Activated T-cell treated with anti-CD3 and anti-CD28 coated beads, Interleukin-2, amount 50 U/mL, for 72 hours (primary cell): ENCODE measurements around the gene CFI. TPM values are rescaled to one million over a fixed set of nuclear protein-coding genes. Genes with fewer than 3 reads are reported as not detected.

ENCODE experiments used
- ATAC-seq, 2 donors: fragments of 150-1000 bp; cut with Tn5 transposase; replicated peaks in 1 of 2; 2 replicates each; pipeline ENCODE4 v1.10.0; 2021; ENCODE audit warnings: moderate library complexity in 2 of 2, mild to moderate bottlenecking in 1 of 2
- DNase-seq, 2 donors: peaks; one replicate each; pipeline ENCODE4 v3.0.0; 2021 to 2022; ENCODE audit warnings: mixed read lengths in 1 of 2
- H3K27ac Mint-ChIP-seq: one replicate; pipeline ENCODE4 v1.8.0; 2022; ENCODE audit warnings: mild to moderate bottlenecking, moderate library complexity, mixed read lengths
- H3K27me3 Mint-ChIP-seq: one replicate; pipeline ENCODE4 v1.8.0; 2022; ENCODE audit warnings: low read depth, mixed read lengths
- H3K36me3 Mint-ChIP-seq, 2 donors: one replicate each; pipeline ENCODE4 v1.8.0; 2022; ENCODE audit warnings: mixed read lengths in 2 of 2, mild to moderate bottlenecking in 1 of 2; ENCODE audit not compliant: insufficient read depth in 2 of 2
- H3K4me1 Mint-ChIP-seq: one replicate; pipeline ENCODE4 v1.8.0; 2022; ENCODE audit warnings: low read depth, mixed read lengths
- H3K4me3 Mint-ChIP-seq, 2 donors: one replicate each; pipeline ENCODE4 v1.8.0; 2022; ENCODE audit warnings: mild to moderate bottlenecking in 2 of 2, mixed read lengths in 2 of 2, moderate library complexity in 2 of 2
- H3K9me3 Mint-ChIP-seq, 2 donors: one replicate each; pipeline ENCODE4 v1.8.0; 2022; ENCODE audit warnings: mixed read lengths in 2 of 2
- total RNA-seq, 2 donors: library from RNA; stranded (reverse); gene quantifications; one replicate each; pipeline ENCODE4 v1.2.3, GENCODE V29; 2022

CFI gene
- total RNA-seq, result under 1 TPM; 0.17 to 0.81 TPM

DNA sequence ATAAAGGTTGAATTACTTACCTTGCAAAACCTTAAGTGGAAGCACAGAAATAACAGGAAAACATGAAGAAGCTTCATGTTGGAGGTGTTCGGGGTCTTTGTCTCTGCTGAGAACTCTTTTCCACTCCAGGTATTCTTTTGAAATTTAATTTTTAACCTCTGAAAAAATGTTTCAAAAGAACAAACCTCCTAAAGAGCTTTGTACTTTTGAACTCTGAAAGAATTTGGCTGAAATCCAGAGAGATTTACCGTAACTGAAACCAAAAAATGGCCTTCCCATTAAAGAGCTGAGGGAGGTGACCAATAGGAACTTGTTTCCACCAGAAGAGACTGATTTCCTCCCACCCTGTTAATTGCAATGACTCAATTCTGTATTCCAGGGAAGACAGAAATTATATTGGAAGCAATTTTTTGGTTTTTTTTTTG is at the start of gene CFI:
TSS of gene CFI (minus strand) at position 105 of the 425 bp plus-strand sequence. CDS start at position 77, 28 bp downstream.
- Mint-ChIP-seq H3K4me3 (no peak within 1 kb of the TSS), H3K4me1 (no peaks in the 10 kb centered on the region), H3K36me3 (no peaks in the 10 kb centered on the region), H3K27ac (no peak within 1 kb of the TSS), H3K9me3 (no peaks in the 10 kb centered on the region), H3K27me3 (peaks cover 6% of the 10 kb centered on the region)
- no peak for ATAC-seq
- DNase-seq, result no peak

DNA sequence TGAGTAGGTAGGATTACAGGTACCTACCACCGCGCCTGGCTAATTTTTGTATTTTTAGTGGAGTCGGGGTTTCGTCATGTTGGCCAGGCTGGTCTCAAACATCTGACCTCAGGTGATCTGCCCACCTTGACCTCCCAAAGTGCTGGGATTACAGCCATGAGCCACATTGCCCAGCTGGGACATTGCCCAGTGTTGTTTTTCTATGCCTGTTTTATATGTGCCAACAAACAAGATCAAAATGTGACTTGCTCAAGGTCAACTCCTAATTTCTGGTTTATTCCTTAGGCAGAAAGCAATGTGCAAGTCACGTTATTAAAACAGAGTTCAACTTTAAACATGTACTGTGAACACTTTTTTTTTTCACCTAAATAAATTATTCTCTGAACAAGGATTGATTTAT is 48.8 kb upstream of the CFI start:
- H3K27me3 Mint-ChIP-seq, result no peaks in the 10 kb centered on the region
- no peaks in the 10 kb centered on the region for H3K4me1 Mint-ChIP-seq
- no peak overlapping the region for H3K4me3 Mint-ChIP-seq
- peaks cover 3% of the 10 kb centered on the region in 2 donors for H3K9me3 Mint-ChIP-seq
- no peak for ATAC-seq
- no peak overlapping the region for H3K27ac Mint-ChIP-seq
- peaks cover under 1 to 3% of the 10 kb centered on the region in 2 donors for H3K36me3 Mint-ChIP-seq
- no peak for DNase-seq

DNA sequence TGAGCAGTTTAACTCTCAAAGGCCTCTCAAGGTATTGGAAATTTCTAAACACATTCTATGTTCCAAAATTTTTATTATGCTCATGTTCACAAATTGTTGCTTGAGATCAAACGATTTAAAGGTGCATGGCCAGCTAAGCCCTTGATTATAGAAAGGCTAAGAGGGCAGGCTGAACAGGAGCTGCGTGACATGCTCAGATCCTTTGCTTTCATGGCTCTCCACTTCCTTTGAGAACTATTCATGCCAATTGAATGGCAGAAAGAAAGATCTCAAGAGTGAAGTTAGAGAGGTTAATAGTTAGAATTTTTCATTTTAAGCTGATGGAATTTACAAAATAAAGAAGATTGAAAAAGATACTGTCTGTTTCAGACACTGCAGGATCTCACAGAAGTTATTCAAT is 46.7 kb upstream of the CFI start:
- DNase-seq (no peak), ATAC-seq (no peak)
- Mint-ChIP-seq H3K4me1 (no peaks in the 10 kb centered on the region), H3K36me3 (peaks cover 0 to 3% of the 10 kb centered on the region in 2 donors), H3K9me3 (peaks cover 2 to 3% of the 10 kb centered on the region in 2 donors), H3K4me3 (no peak overlapping the region), H3K27me3 (no peaks in the 10 kb centered on the region), H3K27ac (no peak overlapping the region)

DNA sequence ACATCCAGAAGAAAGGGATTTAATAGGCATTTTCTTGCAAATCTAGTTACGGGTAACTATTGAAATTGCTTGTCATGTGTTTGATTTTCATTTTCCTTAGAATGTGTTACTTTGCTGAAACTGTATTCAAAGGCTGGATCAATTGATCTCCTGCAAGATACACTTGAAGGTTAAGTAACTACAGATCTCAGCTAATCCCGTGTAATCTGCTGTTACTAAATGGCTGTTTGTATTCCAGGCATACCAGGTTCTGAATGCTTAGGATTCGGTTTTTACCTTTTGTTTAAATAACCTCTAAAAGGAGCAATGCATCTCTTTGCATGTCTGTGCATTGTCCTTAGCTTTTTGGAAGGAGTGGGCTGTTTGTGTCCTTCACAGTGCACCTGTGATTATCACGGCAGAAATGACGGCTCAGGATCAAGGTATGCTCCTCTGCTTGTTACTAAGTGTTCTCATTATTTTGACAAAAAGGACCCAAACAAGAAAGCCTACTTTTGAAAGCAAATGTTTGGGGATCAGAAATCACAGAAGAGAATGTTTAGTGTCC is 46.2 kb upstream of the CFI start, which contains the start of gene LRIT3:
TSS of gene LRIT3 (plus strand) at position 212 of the 547 bp plus-strand sequence. CDS start at position 307, 95 bp downstream.
- no peak within 1 kb of the TSS for H3K27ac Mint-ChIP-seq
- H3K4me1 Mint-ChIP-seq, result no peaks in the 10 kb centered on the region
- H3K27me3 Mint-ChIP-seq, result no peaks in the 10 kb centered on the region
- DNase-seq (no peak), ATAC-seq (no peak)
- H3K9me3 Mint-ChIP-seq, result peaks cover 0 to 1% of the 10 kb centered on the region in 2 donors
- peaks cover 0 to 1% of the 10 kb centered on the region in 2 donors for H3K36me3 Mint-ChIP-seq
- no peak within 1 kb of the TSS for H3K4me3 Mint-ChIP-seq

DNA sequence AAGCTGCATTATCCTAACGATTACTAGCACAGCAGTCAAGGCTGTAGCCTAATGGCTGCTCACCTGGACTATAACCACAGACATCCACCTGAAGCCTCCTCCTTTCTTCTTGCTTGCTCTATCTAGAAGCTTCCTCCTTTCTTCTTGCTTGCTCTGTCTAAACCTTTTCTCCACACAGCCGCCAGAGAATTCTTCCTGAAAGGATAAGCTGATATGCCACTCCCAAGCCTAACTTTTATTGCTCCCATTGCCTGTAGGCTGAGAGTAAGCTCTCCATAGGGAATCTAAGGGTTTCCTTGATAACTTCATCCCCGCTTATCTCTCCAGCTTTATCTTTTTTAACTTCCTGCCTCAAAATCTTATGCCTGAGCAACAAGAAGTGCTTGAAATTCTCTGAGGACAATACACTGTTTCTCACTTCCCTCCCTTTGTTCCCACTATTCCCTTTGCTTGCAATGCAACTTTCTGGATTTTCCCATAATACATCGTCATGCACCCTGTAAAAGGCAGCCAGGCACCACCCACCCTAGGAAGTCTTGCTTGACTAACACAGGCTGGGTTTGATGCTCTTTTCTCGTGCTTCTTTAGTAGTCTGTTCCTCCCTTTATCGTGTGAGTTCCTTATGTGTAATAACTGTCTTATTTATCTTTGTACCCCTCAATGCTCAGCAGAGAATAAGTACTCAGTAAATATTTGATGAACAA is 44.7 kb upstream of the CFI start:
- no peaks in the 10 kb centered on the region for H3K27me3 Mint-ChIP-seq
- no peaks in the 10 kb centered on the region for H3K36me3 Mint-ChIP-seq
- H3K9me3 Mint-ChIP-seq, result no peaks in the 10 kb centered on the region
- ATAC-seq (no peak), DNase-seq (no peak)
- no peak overlapping the region for H3K4me3 Mint-ChIP-seq
- H3K27ac Mint-ChIP-seq, result no peak overlapping the region
- no peaks in the 10 kb centered on the region for H3K4me1 Mint-ChIP-seq

DNA sequence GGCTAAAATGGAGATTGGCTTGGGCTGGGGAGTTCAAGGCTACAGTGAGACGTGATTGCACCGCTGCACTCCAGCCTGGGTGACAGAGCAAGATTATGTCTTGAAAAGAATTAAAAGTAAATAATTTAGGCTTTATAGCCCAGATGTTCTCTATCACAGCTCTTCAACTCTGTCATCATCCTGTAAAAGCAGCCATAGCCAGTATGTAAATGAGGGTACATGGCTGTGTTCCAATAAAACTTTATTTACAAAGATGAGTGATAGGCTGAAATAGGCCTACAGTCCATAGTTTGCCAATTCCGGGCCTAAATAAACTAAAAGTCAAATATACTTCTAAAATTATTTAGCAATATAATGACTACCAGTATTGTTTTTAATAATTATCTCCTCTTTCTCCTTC is 35.2 kb upstream of the CFI start:
- H3K27me3 Mint-ChIP-seq, result no peaks in the 10 kb centered on the region
- H3K4me1 Mint-ChIP-seq, result no peaks in the 10 kb centered on the region
- no peak overlapping the region for H3K27ac Mint-ChIP-seq
- no peak for DNase-seq
- H3K36me3 Mint-ChIP-seq, result peaks cover 0 to 7% of the 10 kb centered on the region in 2 donors
- no peak for ATAC-seq
- no peak overlapping the region for H3K4me3 Mint-ChIP-seq
- H3K9me3 Mint-ChIP-seq, result no peaks in the 10 kb centered on the region

DNA sequence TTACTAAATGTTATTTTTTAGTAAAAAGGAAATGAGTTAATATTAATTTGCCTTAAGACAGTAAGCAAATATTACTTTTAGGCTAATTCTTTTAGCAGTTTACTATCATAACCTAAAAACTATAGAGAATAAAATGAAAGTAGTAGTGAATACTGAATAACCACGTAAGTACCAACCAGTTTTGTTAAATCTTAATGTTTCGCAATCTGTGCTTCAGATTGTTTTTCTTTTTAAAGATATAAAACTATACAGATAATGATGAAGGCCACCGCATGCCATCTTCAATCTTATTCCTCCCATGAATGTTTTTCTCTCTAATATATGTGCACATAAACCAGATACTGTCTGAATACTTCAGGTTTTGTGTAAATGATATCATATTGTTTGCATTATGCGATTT is 32.0 kb upstream of the CFI start:
- Mint-ChIP-seq H3K27me3 (no peaks in the 10 kb centered on the region), H3K36me3 (peaks cover 0 to 7% of the 10 kb centered on the region in 2 donors), H3K9me3 (no peaks in the 10 kb centered on the region), H3K27ac (no peak overlapping the region), H3K4me3 (no peak overlapping the region), H3K4me1 (no peaks in the 10 kb centered on the region)
- no peak for DNase-seq
- ATAC-seq, result no peak

DNA sequence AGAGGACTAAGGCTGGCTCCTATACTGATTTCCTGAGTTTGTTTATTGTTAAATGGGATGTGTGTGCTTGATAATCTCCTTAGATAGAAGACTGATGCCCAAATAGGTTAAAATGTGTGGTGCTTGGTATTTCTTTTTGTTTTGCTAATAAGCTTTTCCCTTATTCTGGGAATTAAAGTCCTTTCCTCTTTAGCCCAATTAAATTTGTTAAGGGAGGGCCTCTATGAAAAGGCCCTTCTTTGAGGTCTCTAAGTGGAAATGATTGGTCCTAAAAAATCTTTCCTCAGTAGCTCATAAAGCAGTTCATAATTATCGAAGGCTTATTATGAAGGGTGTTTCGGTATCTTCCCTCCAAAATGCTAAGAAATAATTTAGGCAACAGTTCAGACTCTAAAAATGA is 25.9 kb upstream of the CFI start, which contains the start of gene RRH:
TSS of gene RRH (plus strand) at position 301 of the 400 bp plus-strand sequence. CDS start at position 357, 56 bp downstream.
- Mint-ChIP-seq H3K27ac (peak within 1 kb of the TSS; percentile 20), H3K27me3 (no peaks in the 10 kb centered on the region), H3K4me1 (no peaks in the 10 kb centered on the region), H3K4me3 (no peak within 1 kb of the TSS), H3K36me3 (peaks cover 2 to 6% of the 10 kb centered on the region in 2 donors), H3K9me3 (no peaks in the 10 kb centered on the region)
- DNase-seq (no peak), ATAC-seq (no peak)

DNA sequence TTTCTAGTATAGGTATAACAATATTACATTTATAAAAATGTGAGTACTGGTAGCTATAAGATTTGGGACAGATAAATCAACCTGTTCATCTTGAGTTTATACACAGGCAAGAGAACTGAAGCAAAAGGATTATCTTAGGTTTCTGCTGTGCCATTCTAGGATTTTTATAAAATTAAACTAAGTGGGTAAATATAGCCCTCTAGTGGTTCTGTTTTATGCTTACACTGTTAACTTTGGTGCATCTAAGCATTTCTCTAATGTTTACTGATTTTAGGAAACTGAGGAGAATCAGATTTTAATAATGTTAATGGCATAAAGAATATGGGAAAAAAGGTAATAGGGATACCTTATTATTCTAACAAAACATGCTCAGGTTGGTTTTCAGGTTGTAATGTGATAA is 24.9 kb upstream of the CFI start:
- H3K27ac Mint-ChIP-seq, result no peak overlapping the region
- DNase-seq, result no peak
- peaks cover under 1% of the 10 kb centered on the region for H3K4me1 Mint-ChIP-seq
- no peak for ATAC-seq
- no peaks in the 10 kb centered on the region for H3K9me3 Mint-ChIP-seq
- H3K36me3 Mint-ChIP-seq, result peaks cover 2 to 8% of the 10 kb centered on the region in 2 donors
- H3K27me3 Mint-ChIP-seq, result no peaks in the 10 kb centered on the region
- H3K4me3 Mint-ChIP-seq, result no peak overlapping the region

DNA sequence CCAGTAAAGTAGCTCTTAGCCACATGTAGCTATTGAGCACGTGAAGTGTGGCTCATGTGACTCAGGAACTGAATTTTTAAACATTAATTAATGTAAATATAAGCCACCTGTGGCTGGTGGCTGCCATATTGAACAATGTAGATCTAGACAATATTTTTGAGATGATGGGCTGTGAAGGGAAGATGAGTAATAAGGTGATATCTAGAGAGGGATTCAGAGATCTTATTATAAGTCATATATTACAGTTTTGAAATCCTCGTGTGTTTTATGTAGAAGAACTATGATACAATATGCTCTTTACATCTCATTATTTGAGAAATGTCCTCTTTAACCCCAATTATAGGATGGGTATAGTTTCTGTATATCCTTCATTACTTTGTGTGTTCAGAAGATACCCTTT is 19.4 kb upstream of the CFI start:
- no peaks in the 10 kb centered on the region for H3K27me3 Mint-ChIP-seq
- no peak for DNase-seq
- H3K9me3 Mint-ChIP-seq, result no peaks in the 10 kb centered on the region
- ATAC-seq, result peak; percentile 69 to 82
- peak overlapping the region; percentile 37 to 51 for H3K4me3 Mint-ChIP-seq
- peaks cover 56% of the 10 kb centered on the region for H3K4me1 Mint-ChIP-seq
- peak overlapping the region; percentile 29 for H3K27ac Mint-ChIP-seq
- H3K36me3 Mint-ChIP-seq, result peaks cover 18 to 40% of the 10 kb centered on the region in 2 donors

DNA sequence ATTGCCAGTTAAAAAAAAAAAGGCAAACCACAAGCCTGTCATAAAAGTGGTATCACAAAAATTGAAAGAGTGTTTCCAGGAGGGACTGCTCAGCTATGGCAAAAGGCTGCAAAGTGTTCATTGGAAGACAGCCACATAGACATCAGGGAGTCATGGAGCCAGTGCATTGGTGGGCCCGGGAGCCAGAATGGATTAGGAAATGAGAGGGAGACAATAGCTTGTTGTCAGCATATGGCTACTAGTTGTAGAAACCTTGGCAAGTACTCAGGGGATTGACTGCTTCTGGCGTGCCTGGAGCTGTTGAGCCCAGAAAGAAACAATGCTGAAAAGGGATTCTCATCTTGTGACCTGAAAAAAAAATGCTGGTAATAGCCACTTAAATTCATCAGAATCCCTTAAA is 18.8 kb upstream of the CFI start:
- ATAC-seq, result no peak
- no peak for DNase-seq
- no peaks in the 10 kb centered on the region for H3K9me3 Mint-ChIP-seq

DNA sequence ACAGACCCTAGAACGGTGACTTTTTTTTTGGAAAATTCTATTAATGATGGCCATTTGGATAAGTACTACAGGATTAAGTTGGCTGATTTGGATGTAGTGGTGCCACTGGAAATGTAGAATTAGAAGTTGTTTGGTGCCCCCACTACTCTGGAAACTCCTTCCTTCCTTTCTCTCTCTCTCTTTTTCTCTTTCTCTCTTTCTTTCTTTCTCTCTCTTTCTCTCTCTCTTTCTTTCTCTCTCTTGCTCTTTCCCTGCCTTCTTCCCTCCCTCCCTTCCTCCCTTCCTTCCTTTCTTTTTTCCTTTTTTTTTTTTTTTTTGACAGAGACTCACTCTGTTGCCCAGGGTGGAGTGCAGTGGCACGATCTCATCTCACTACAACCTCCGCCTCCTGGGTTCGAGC is 16.5 kb upstream of the CFI start:
- Mint-ChIP-seq H3K9me3 (no peaks in the 10 kb centered on the region), H3K27ac (no peak overlapping the region), H3K4me3 (peak overlapping the region in 1 of 2 donors; percentile 6), H3K4me1 (peaks cover 57% of the 10 kb centered on the region), H3K36me3 (peaks cover 22 to 36% of the 10 kb centered on the region in 2 donors), H3K27me3 (no peaks in the 10 kb centered on the region)
- DNase-seq (no peak), ATAC-seq (no peak)

More for the DNA sequence above, 18.8 kb upstream of the CFI start:
- H3K36me3 Mint-ChIP-seq, result peaks cover 22 to 42% of the 10 kb centered on the region in 2 donors
- no peaks in the 10 kb centered on the region for H3K27me3 Mint-ChIP-seq
- H3K4me3 Mint-ChIP-seq, result peak overlapping the region; percentile 10 to 49
- H3K27ac Mint-ChIP-seq, result peak overlapping the region; percentile 54
- peaks cover 57% of the 10 kb centered on the region for H3K4me1 Mint-ChIP-seq

DNA sequence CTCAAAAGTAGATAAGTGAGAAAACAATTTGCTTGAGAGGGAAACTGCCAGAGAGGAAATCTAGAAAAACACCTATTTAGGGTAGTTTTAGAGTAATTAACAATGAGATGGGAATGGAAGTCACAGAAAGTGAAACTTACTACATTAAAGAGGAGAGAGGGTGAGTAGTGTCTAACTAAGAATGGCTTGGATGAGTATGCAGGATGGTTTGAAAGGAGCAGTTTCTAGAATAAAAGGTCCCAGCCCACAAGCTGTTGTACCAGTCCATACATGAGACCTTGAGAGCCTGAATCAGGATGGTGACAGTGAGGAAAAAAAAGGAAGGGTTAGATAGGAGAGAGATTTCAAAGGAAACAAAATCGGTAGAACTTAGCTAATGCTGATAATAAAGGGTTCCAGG is 15.1 kb upstream of the CFI start:
- Mint-ChIP-seq H3K9me3 (no peaks in the 10 kb centered on the region), H3K4me1 (peaks cover 57% of the 10 kb centered on the region), H3K27me3 (no peaks in the 10 kb centered on the region), H3K4me3 (peak overlapping the region; percentile 73 to 97), H3K36me3 (peaks cover 20 to 34% of the 10 kb centered on the region in 2 donors), H3K27ac (peak overlapping the region; percentile 52)
- DNase-seq, result peak in 1 of 2 donors; percentile 4
- peak; percentile 24 to 39 for ATAC-seq
